Measurements from ENCODE around the gene CORO2B. TPM values are rescaled to one million over a fixed set of nuclear protein-coding genes. Genes with fewer than 3 reads are reported as not detected.
"Not testable (repeated sequence)": the region's sequence is repeated elsewhere in the genome, so short reads cannot be mapped to it uniquely, and the experiment has no call there.

Gene CORO2B
- total RNA-seq, 1 donor from 2014 or later: 19.2 TPM

- DNase-seq (ENCODE audit: low spot score in 2 of 2) (no peak), FAIRE-seq (no peak)
Measured at GRCh38 chr15:68658641-68659358, 80.0 kb downstream of the CORO2B start.

- FAIRE-seq (no peak), DNase-seq (ENCODE audit: low spot score in 2 of 2) (no peak)
Measured at GRCh38 chr15:68663526-68663925, 84.7 kb downstream of the CORO2B start.

- DNase-seq (ENCODE audit: low spot score in 2 of 2): no peak
- no peak for FAIRE-seq
Measured at GRCh38 chr15:68666120-68666811, 87.5 kb downstream of the CORO2B start.

GRCh38 chr15:68666812-68667450 lies 88.1 kb downstream of the CORO2B start:
- DNase-seq (ENCODE audit: low spot score in 2 of 2): no peak

GRCh38 chr15:68667800-68668625 lies 89.2 kb downstream of the CORO2B start:
- FAIRE-seq (no peak), DNase-seq (ENCODE audit: low spot score in 2 of 2) (no peak)

More at GRCh38 chr15:68666812-68667450, 88.1 kb downstream of the CORO2B start:
- no peak for FAIRE-seq

- DNase-seq (ENCODE audit: low spot score in 2 of 2) (no peak), FAIRE-seq (no peak)
Measured at GRCh38 chr15:68668926-68669600, 90.3 kb downstream of the CORO2B start.

GRCh38 chr15:68672251-68672650 lies 93.5 kb downstream of the CORO2B start:
- no peak for FAIRE-seq

GRCh38 chr15:68672781-68673205 lies 94.0 kb downstream of the CORO2B start:
- DNase-seq (ENCODE audit: low spot score in 2 of 2): no peak
- FAIRE-seq: no peak

More at GRCh38 chr15:68672251-68672650, 93.5 kb downstream of the CORO2B start:
- no peak for DNase-seq (ENCODE audit: low spot score in 2 of 2)

- FAIRE-seq: no peak
Measured at GRCh38 chr15:68674975-68675374, 96.2 kb downstream of the CORO2B start.

GRCh38 chr15:68676011-68676605 lies 97.3 kb downstream of the CORO2B start:
- FAIRE-seq (no peak), DNase-seq (ENCODE audit: low spot score in 2 of 2) (no peak)

More at GRCh38 chr15:68674975-68675374, 96.2 kb downstream of the CORO2B start:
- no peak for DNase-seq (ENCODE audit: low spot score in 2 of 2)

GRCh38 chr15:68676926-68677325 lies 98.1 kb downstream of the CORO2B start:
- FAIRE-seq: no peak

GRCh38 chr15:68677996-68678395 lies 99.2 kb downstream of the CORO2B start:
- no peak for FAIRE-seq
- no peak for DNase-seq (ENCODE audit: low spot score in 2 of 2)

More at GRCh38 chr15:68676926-68677325, 98.1 kb downstream of the CORO2B start:
- DNase-seq (ENCODE audit: low spot score in 2 of 2): no peak

GRCh38 chr15:68678746-68679145 lies 100.0 kb downstream of the CORO2B start:
- no peak for FAIRE-seq
- DNase-seq (ENCODE audit: low spot score in 2 of 2): no peak

GRCh38 chr15:68679161-68679560 lies 100.4 kb downstream of the CORO2B start:
- FAIRE-seq (no peak), DNase-seq (ENCODE audit: low spot score in 2 of 2) (no peak)

GRCh38 chr15:68679961-68680371 lies 101.2 kb downstream of the CORO2B start:
- peak; percentile 65 for FAIRE-seq
- peak in 1 of 2 donors; percentile 47 for DNase-seq (ENCODE audit: low spot score in 2 of 2)

GRCh38 chr15:68680756-68681155 lies 102.0 kb downstream of the CORO2B start:
- DNase-seq (ENCODE audit: low spot score in 2 of 2); FAIRE-seq: not testable (repeated sequence)

GRCh38 chr15:68681836-68682235 lies 103.0 kb downstream of the CORO2B start:
- DNase-seq (ENCODE audit: low spot score in 2 of 2) (no peak), FAIRE-seq (no peak)

- DNase-seq (ENCODE audit: low spot score in 2 of 2) (no peak), FAIRE-seq (no peak)
Measured at GRCh38 chr15:68682330-68682729, 103.5 kb downstream of the CORO2B start.

GRCh38 chr15:68683026-68683425 lies 104.2 kb downstream of the CORO2B start:
- FAIRE-seq (no peak), DNase-seq (ENCODE audit: low spot score in 2 of 2) (no peak)

All from frontal cortex (tissue), 4 donors.